Liver (tissue), 9 donors: Measurements from ENCODE around the gene NUP50. TPM values are rescaled to one million over a fixed set of nuclear protein-coding genes. Genes with fewer than 3 reads are reported as not detected.

ENCODE experiments used
- DNase-seq: peaks from one replicate; pipeline ENCODE4 v3.0.0-alpha.2; 2017; ENCODE audit warnings: low spot score
- H3K27ac ChIP-seq, 2 donors: one replicate each; pipeline ENCODE4 v1.7.0; 2013; ENCODE audit warnings: inconsistent platforms in 2 of 2, low read length in 2 of 2, control low read depth in 1 of 2, low read depth in 1 of 2, mild to moderate bottlenecking in 1 of 2
- H3K27me3 ChIP-seq, 4 donors: one replicate each; pipeline versions ENCODE4 v1.6.1 to v1.7.0; 2013; ENCODE audit warnings: low read length in 3 of 4, inconsistent platforms in 1 of 4, mild to moderate bottlenecking in 1 of 4, moderate library complexity in 1 of 4; ENCODE audit not compliant: control insufficient read depth in 4 of 4, insufficient read depth in 4 of 4
- H3K36me3 ChIP-seq, 4 donors: one replicate each; pipeline versions ENCODE4 v1.6.1 to v1.7.0; 2013; ENCODE audit warnings: low read length in 3 of 4, mild to moderate bottlenecking in 3 of 4, low read depth in 1 of 4, moderate library complexity in 1 of 4; ENCODE audit not compliant: control insufficient read depth in 4 of 4, insufficient read depth in 3 of 4
- H3K4me1 ChIP-seq, 4 donors: one replicate each; pipeline versions ENCODE4 v1.6.1 to v1.7.0; 2013; ENCODE audit warnings: low read length in 3 of 4, mild to moderate bottlenecking in 3 of 4, moderate library complexity in 1 of 4; ENCODE audit not compliant: control insufficient read depth in 4 of 4, insufficient read depth in 4 of 4
- H3K4me3 ChIP-seq, 3 donors: one replicate each; pipeline versions ENCODE4 v1.6.1 to v1.7.0; 2013; ENCODE audit warnings: low read length in 3 of 3, control low read depth in 1 of 3, low read depth in 1 of 3, mild to moderate bottlenecking in 1 of 3
- H3K9ac ChIP-seq, 2 donors: one replicate each; pipeline ENCODE4 v1.7.0; 2013; ENCODE audit warnings: low read length in 2 of 2, mild to moderate bottlenecking in 2 of 2, moderate library complexity in 2 of 2, control low read depth in 1 of 2, low read depth in 1 of 2
- H3K9me3 ChIP-seq, 4 donors: one replicate each; pipeline versions ENCODE4 v1.6.1 to v1.7.0; 2013; ENCODE audit warnings: low read length in 3 of 4; ENCODE audit not compliant: control insufficient read depth in 4 of 4
- CTCF ChIP-seq: fragments of 150-350 bp; IDR thresholded peaks from 2 replicates; pipeline ENCODE4 v1.5.1; 2017; ENCODE audit warnings: improper control_type of control experiment, low read depth, low read length; ENCODE audit not compliant: missing input control
- EGR1 ChIP-seq, 2 donors: IDR thresholded peaks; 2 replicates each; pipeline ENCODE4 v1.6.1; 2016 to 2018; ENCODE audit warnings: antibody characterized with exemption in 2 of 2, low read depth in 2 of 2
- FOXA1 ChIP-seq: IDR thresholded peaks from 2 replicates; pipeline ENCODE4 v1.6.1; 2016; ENCODE audit warnings: antibody characterized with exemption
- GABPA ChIP-seq, 2 donors: IDR thresholded peaks in 1 of 2; conservative IDR thresholded peaks in 1 of 2; 2 replicates each; pipeline ENCODE4 v1.6.1; 2016; ENCODE audit warnings: antibody characterized with exemption in 2 of 2, mild to moderate bottlenecking in 1 of 2, moderate library complexity in 1 of 2
- MAX ChIP-seq: IDR thresholded peaks from 2 replicates; pipeline ENCODE4 v1.6.1; 2016; ENCODE audit warnings: antibody characterized with exemption
- NR2F2 ChIP-seq: IDR thresholded peaks from 2 replicates; pipeline ENCODE4 v1.6.1; 2016; ENCODE audit warnings: antibody characterized with exemption
- RAD21 ChIP-seq, 2 donors: IDR thresholded peaks; 2 replicates each; pipeline ENCODE4 v1.6.1; 2016; ENCODE audit warnings: antibody characterized with exemption in 2 of 2, mild to moderate bottlenecking in 2 of 2
- REST ChIP-seq: IDR thresholded peaks from 2 replicates; pipeline ENCODE4 v1.6.1; 2016; ENCODE audit warnings: antibody characterized with exemption, mild to moderate bottlenecking
- RXRA ChIP-seq, 2 donors: IDR thresholded peaks; 2 replicates each; pipeline ENCODE4 v1.6.1; 2017 to 2018; ENCODE audit warnings: antibody characterized with exemption in 2 of 2, mild to moderate bottlenecking in 1 of 2
- YY1 ChIP-seq: IDR thresholded peaks from 2 replicates; pipeline ENCODE4 v1.6.1; 2016; ENCODE audit warnings: antibody characterized with exemption, mild to moderate bottlenecking
- ZBTB33 ChIP-seq: IDR thresholded peaks from 2 replicates; pipeline ENCODE4 v1.6.1; 2016; ENCODE audit warnings: antibody characterized with exemption
- WGBS: extraction: QIAGEN DNeasy Blood & Tissue Kit; methylation state at CpG from one replicate; pipeline ENCODE4 v1.1.7; 2013; 5-methylcytosine and 5-hydroxymethylcytosine counted together
- polyA plus RNA-seq, 2 donors: library from polyadenylated mRNA; stranded (reverse) in 1 of 2; unstranded in 1 of 2; fragments of 200-250 nt in 1 of 2; fragments of >200 nt in 1 of 2; fragmentation: Nextera tagmentation in 1 of 2; extraction: Ambion mirVana in 1 of 2; gene quantifications; one replicate each; pipeline versions ENCODE4 v1.2.1 to v1.2.3, GENCODE V29; 2013 to 2015
- total RNA-seq, 2 donors: library from RNA; depleted of rRNA; stranded (reverse); fragments of >200 nt; gene quantifications; one replicate each; pipeline ENCODE4 v1.2.3, GENCODE V29; 2014
- donor health status: healthy.
- donor health status: healthy.
- donor health status: healthy.
- donor health status: healthy.
- donor health status: healthy.

NUP50 gene
- total and polyA plus RNA-seq, 4 donors, result 8.7 to 48.2 (median 24.8) TPM

- H3K36me3 ChIP-seq, result peaks cover 16 to 30% (median 21%) of the 10 kb centered on the region in 4 donors
Measured at GRCh38 chr22:45166932-45167331, 3.2 kb downstream of the NUP50 start.

GRCh38 chr22:45169591-45170466, 6.1 kb downstream of the NUP50 start:
- no peak for DNase-seq
- no peak overlapping the region for H3K4me3 ChIP-seq
- 87% methylated on average over 19 of the region's 19 CpGs for WGBS
- peaks cover 4 to 7% (median 5%) of the 10 kb centered on the region in 4 donors for H3K4me1 ChIP-seq
- no peak overlapping the region for H3K27ac ChIP-seq
- H3K9me3 ChIP-seq, result no peaks in the 10 kb centered on the region
- H3K36me3 ChIP-seq, result peaks cover 21 to 48% (median 41%) of the 10 kb centered on the region in 4 donors
- H3K27me3 ChIP-seq, result no peaks in the 10 kb centered on the region
- no peak overlapping the region for H3K9ac ChIP-seq
- no peak for TF ChIP-seq RAD21 (IDR thresholded peaks at IDR 0.05)

More at GRCh38 chr22:45166932-45167331, 3.2 kb downstream of the NUP50 start:
- Histone ChIP-seq H3K27me3 (no peaks in the 10 kb centered on the region), H3K4me1 (peaks cover 7 to 14% (median 11%) of the 10 kb centered on the region in 4 donors), H3K9me3 (no peaks in the 10 kb centered on the region), H3K9ac (no peak overlapping the region), H3K4me3 (no peak overlapping the region), H3K27ac (no peak overlapping the region)
- no peak for TF ChIP-seq RXRA (IDR thresholded peaks at IDR 0.05)
- peak; percentile 16 for DNase-seq
- 67% methylated on average over 5 of the region's 5 CpGs for WGBS

GRCh38 chr22:45171830-45172229, 8.1 kb downstream of the NUP50 start:
- Histone ChIP-seq H3K4me1 (peaks cover 0 to 2% (median 0%) of the 10 kb centered on the region in 4 donors), H3K27me3 (no peaks in the 10 kb centered on the region), H3K9me3 (no peaks in the 10 kb centered on the region), H3K4me3 (no peak overlapping the region), H3K27ac (no peak overlapping the region), H3K9ac (no peak overlapping the region), H3K36me3 (peaks cover 24 to 60% (median 52%) of the 10 kb centered on the region in 4 donors)
- no peak for DNase-seq
- WGBS, result 89% methylated on average over 6 of the region's 6 CpGs
- TF ChIP-seq FOXA1, result no peak
- no peak for TF ChIP-seq CTCF

GRCh38 chr22:45172881-45173585, 9.3 kb downstream of the NUP50 start:
- WGBS, result 82% methylated on average over 7 of the region's 7 CpGs
- no peak for TF ChIP-seq FOXA1
- TF ChIP-seq MAX, result no peak
- no peak for TF ChIP-seq EGR1 (IDR thresholded peaks at IDR 0.05; ENCODE audit: low read depth in 2 of 2)
- no peak for TF ChIP-seq RXRA (IDR thresholded peaks at IDR 0.05)
- no peak for TF ChIP-seq RAD21 (IDR thresholded peaks at IDR 0.05)
- no peak for TF ChIP-seq REST
- TF ChIP-seq ZBTB33, result no peak
- TF ChIP-seq NR2F2, result no peak
- TF ChIP-seq YY1, result no peak
- no peak for TF ChIP-seq GABPA (IDR thresholded peaks at IDR 0.05 in 1 of 2, conservative IDR thresholded peaks at IDR 0.05 in 1 of 2)

More at GRCh38 chr22:45172881-45173585, 9.3 kb downstream of the NUP50 start:
- DNase-seq, result no peak
- Histone ChIP-seq H3K9ac (no peak overlapping the region), H3K4me3 (no peak overlapping the region), H3K36me3 (peaks cover 25 to 66% (median 57%) of the 10 kb centered on the region in 4 donors), H3K27me3 (no peaks in the 10 kb centered on the region), H3K9me3 (no peaks in the 10 kb centered on the region), H3K27ac (no peak overlapping the region), H3K4me1 (no peaks in the 10 kb centered on the region)
